Measurements from ENCODE around the gene MTLN.
"Not testable (repeated sequence)": the region's sequence is repeated elsewhere in the genome, so short reads cannot be mapped to it uniquely, and the experiment has no call there.

DNA sequence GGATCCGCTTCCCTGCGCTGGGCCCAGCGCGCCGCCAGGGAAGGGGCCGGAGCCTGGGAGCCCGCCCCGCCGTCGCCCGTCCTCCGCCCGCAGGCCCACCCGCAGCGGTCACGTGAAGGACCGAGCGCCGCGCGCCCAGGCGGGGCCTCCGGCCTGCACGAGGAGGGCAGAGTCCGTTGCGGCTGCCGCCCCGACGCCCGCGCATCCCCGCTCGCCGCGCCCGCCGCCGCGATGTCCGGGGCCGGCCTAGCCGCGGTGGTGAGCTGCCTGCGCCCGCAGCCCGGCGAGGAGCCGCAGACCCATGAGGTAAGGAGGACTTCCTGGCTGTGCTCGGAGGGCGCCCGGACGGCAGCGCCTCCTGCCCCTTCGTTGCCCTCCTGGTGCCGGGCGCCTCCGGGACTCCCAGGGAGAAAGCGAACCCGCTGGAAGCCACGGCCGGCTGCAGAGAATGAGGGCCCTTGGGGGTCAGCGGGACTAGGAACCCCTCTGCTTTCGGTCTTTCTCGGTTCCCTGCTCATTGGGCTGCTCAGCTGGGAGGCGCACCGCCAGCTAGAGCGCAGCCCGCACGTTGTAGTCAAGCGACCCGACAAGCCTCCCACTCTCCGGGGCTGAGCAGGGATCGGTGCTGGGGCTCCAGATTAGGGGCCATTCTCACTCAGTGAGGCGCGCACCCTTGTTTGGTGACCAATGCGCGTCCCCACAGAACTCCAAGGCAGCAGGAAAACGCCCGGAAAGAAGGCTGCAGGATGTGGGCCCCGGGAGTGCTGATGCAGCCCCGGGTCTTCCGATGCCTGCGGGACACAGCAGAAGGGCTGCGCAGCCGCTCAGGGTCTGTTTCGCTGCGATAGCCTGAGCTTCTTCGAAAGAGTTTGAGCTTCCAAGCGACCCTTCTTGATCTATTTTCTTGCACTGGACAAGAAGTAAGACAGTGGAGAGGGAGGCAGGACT, 33.4 kb upstream of the MTLN start:
- TF ChIP-seq, protein P1, sequence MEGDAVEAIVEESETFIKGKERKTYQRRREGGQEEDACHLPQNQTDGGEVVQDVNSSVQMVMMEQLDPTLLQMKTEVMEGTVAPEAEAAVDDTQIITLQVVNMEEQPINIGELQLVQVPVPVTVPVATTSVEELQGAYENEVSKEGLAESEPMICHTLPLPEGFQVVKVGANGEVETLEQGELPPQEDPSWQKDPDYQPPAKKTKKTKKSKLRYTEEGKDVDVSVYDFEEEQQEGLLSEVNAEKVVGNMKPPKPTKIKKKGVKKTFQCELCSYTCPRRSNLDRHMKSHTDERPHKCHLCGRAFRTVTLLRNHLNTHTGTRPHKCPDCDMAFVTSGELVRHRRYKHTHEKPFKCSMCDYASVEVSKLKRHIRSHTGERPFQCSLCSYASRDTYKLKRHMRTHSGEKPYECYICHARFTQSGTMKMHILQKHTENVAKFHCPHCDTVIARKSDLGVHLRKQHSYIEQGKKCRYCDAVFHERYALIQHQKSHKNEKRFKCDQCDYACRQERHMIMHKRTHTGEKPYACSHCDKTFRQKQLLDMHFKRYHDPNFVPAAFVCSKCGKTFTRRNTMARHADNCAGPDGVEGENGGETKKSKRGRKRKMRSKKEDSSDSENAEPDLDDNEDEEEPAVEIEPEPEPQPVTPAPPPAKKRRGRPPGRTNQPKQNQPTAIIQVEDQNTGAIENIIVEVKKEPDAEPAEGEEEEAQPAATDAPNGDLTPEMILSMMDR (IDR thresholded peaks at IDR 0.05 in 2 of 3, conservative IDR thresholded peaks at IDR 0.05 in 1 of 3; ENCODE audit: control insufficient read depth in 2 of 3, extremely low read depth in 1 of 3, insufficient read depth in 1 of 3, low read depth in 3 of 3, low read length in 3 of 3), result not testable (repeated sequence)
- not testable (repeated sequence) for TF ChIP-seq ZNF274 (IDR thresholded peaks at IDR 0.05; ENCODE audit: insufficient read depth, insufficient read length); SREBF1 (IDR thresholded peaks at IDR 0.05; ENCODE audit: low read length); POLR2A (IDR thresholded peaks at IDR 0.05; ENCODE audit: low read depth, low read length); SMAD1 (IDR thresholded peaks at IDR 0.05; ENCODE audit: low read depth, partially characterized antibody); POLR2AphosphoS2 (IDR thresholded peaks at IDR 0.05; ENCODE audit: low read depth, low read length); FOS (IDR thresholded peaks at IDR 0.05; ENCODE audit: borderline replicate concordance, extremely low read depth, insufficient read length)
- TF ChIP-seq, protein P2, sequence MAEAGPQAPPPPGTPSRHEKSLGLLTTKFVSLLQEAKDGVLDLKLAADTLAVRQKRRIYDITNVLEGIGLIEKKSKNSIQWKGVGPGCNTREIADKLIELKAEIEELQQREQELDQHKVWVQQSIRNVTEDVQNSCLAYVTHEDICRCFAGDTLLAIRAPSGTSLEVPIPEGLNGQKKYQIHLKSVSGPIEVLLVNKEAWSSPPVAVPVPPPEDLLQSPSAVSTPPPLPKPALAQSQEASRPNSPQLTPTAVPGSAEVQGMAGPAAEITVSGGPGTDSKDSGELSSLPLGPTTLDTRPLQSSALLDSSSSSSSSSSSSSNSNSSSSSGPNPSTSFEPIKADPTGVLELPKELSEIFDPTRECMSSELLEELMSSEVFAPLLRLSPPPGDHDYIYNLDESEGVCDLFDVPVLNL (IDR thresholded peaks at IDR 0.05; ENCODE audit: low read depth, low read length), result not testable (repeated sequence)
- TF ChIP-seq, protein P3, sequence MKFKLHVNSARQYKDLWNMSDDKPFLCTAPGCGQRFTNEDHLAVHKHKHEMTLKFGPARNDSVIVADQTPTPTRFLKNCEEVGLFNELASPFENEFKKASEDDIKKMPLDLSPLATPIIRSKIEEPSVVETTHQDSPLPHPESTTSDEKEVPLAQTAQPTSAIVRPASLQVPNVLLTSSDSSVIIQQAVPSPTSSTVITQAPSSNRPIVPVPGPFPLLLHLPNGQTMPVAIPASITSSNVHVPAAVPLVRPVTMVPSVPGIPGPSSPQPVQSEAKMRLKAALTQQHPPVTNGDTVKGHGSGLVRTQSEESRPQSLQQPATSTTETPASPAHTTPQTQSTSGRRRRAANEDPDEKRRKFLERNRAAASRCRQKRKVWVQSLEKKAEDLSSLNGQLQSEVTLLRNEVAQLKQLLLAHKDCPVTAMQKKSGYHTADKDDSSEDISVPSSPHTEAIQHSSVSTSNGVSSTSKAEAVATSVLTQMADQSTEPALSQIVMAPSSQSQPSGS (IDR thresholded peaks at IDR 0.05; ENCODE audit: low read length), result not testable (repeated sequence)

Data from GM12878 (cell line).